Stomach (tissue), 4 donors: ENCODE results near the gene ANGPTL2.

Experiments used
- CTCF ChIP-seq, 7 experiments: fragments of 450-650 bp in 4 of 7; fragments of 200-600 bp in 3 of 7; sonication (generic) in 3 of 7; IDR thresholded peaks; one replicate each; pipeline ENCODE4 v1.5.1; 2016 to 2019; ENCODE audit warnings: antibody characterized with exemption in 7 of 7, control low read depth in 2 of 7, mild to moderate bottlenecking in 1 of 7
- POLR2A ChIP-seq, 4 donors: fragments of 450-650 bp; IDR thresholded peaks; one replicate each; pipeline ENCODE4 v1.6.1; 2016; ENCODE audit warnings: antibody characterized with exemption in 4 of 4, control low read depth in 2 of 4, mild to moderate bottlenecking in 1 of 4, moderate library complexity in 1 of 4
- POLR2AphosphoS5 ChIP-seq, 3 donors: sonication (generic); formaldehyde crosslinking; IDR thresholded peaks; one replicate each; pipeline ENCODE4 v1.6.1; 2016; ENCODE audit warnings: antibody characterized with exemption in 3 of 3

DNA sequence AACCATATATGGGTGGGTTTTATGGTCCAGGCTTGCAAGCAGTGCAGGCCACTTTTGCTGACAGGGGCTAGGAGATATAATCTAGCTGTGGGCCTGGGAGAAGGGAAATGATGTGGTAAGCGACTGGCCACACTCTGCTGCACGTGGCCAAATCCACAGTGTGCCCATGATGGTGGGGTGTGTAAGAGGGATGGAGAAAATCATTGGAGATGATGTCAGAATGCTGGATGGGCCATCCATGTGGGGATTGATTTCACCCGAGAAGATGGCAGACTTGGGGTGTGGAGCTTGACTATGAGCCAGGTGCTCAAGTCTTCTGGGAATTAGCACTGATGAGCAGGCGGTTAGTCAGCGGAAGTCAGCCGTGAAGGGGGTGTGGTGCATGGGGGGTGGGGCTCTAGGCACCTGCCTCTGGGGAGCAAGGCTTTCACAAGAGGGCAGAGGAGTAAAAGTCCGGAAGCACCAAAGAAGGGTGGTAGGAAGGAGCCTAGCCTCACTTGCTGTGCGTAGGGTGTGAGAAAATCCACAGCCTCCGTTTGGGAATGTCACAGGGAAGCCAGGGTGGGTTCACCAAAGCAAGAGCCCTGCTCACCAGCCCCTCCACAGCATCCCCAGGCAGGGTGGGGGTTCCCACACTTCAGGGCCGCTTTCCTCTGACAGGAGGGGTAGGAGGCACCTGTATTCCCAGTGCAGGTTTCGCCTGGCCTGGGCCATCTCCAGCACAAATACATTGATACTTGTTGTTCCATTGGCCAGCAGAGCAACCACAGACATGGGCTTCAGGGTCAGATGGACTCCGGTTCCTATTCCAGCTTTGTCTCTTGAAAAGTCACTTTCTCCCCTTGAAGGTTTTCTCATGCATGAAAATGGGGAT, 44.5 kb upstream of the ANGPTL2 start:
- no peak for TF ChIP-seq CTCF (IDR thresholded peaks at IDR 0.05)
- TF ChIP-seq POLR2A (IDR thresholded peaks at IDR 0.05) = no peak
- no peak for TF ChIP-seq POLR2AphosphoS5 (IDR thresholded peaks at IDR 0.05)
